HG02973 (cell line): ENCODE data around the gene GASK1A.

Source experiments
- ATAC-seq: cut with Tn5 transposase; IDR thresholded peaks from one replicate; pipeline ENCODE4 v1.9.1; 2021; ENCODE audit warnings: moderate library complexity; ENCODE audit not compliant: unreplicated experiment

Gene GASK1A

GRCh38 chr3:43012174-43012573 is 33.1 kb downstream of the GASK1A start:
- ATAC-seq = no peak

DNA sequence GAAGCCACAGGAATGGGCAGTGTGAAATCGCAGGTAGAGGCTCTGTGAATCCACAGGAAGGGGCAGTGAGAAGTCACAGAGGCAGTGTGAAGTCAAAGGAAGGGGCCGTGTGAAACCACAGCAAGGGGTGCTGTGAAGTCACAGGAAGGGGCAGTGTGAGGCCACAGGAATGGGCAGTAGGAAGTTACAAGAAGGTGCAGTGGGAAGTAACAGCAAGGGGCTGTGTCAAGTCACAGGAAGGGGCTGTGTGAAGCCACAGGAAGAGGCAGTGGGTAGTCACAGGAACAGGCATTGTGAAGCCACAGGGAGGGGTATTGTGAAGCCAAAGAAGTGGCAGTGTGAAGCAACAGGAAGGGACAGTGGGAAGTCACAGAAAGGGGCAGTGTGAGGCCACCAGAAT is 34.1 kb downstream of the GASK1A start:
- ATAC-seq = no peak

GRCh38 chr3:43013743-43014155 is 34.6 kb downstream of the GASK1A start:
- ATAC-seq = no peak

GRCh38 chr3:43014241-43014640 is 35.1 kb downstream of the GASK1A start:
- ATAC-seq = no peak

DNA sequence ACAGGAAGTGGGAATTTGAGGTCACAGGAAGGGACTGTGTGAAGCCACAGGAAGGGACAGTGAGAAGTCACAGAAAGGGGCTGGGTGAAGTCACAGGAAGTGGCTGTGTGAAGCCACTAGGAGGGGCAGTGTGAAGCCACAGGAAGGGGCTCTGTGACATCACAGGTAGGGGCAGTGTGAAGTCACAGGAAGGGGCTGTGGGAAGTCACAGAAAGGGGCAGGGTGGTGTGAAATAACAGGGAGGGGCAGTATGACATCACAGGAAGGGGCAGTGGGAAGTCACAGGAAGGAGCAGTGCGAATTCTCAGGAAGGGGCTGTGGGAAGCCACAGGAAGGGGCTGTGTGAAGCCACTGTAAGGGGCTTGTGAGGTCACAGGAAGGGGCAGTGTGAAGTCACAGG is 35.8 kb downstream of the GASK1A start:
- ATAC-seq = no peak

DNA sequence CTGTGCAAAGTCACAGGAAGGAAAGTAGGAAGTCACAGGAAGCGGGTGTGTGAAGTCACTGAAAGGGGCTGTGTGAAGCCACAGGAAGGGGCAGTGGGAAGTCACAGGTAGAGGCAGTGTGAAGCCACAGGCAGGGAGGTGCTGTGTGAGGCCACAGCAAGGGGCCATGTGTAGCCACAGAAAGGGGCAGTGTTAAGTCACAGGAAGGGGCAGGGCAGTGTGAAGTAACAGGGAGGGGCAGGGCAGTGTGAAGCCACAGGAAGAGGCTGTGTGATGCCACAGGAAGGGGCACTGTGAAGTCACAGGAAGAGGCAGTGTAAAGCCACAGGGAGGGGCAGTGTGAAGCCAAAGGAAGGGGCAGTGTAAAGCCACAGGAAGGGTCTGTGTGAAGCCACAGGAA is 36.5 kb downstream of the GASK1A start:
- no peak for ATAC-seq

DNA sequence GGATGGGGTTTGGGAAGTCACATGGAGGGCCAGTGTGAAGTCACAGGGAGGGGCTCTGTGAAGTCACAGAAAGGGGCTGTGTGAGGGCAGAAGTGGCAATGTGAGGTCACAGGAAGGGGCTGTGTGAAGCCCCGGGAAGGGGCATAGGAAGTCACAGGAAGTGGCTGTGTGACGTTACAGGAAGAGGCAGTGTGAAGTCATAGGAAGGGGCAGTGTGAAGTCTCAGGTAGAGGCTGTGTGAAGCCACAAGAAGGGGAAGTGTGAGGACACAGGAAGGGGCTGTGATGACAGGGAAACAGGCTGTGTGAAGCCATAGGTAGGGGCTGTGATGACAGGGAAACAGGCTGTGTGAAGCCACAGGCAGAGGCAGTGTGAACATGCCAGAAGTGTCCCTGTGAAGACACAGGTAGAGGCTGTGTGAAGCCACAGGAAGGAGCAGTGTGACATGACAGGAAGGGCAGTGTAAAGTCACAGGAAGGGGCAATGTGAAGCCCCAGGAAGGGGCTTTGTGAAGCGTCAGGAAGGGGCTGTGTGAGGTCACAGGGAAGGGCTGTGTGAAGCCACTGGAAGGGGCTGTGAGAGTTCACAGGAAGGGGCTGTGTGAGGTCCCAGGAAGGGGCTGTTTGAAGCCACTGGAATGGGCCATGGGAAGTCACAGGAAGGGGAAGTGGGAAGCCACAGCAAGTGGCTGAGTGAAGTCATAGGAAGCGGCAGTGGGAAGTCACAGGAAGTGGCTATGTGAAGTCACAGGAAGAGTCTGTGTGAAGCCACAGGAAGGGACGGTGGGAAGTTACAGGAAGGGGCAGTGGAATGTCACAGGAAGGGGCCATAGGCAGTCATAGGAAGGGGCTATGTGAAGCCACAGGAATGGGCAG is 37.1 kb downstream of the GASK1A start:
- no peak for ATAC-seq

DNA sequence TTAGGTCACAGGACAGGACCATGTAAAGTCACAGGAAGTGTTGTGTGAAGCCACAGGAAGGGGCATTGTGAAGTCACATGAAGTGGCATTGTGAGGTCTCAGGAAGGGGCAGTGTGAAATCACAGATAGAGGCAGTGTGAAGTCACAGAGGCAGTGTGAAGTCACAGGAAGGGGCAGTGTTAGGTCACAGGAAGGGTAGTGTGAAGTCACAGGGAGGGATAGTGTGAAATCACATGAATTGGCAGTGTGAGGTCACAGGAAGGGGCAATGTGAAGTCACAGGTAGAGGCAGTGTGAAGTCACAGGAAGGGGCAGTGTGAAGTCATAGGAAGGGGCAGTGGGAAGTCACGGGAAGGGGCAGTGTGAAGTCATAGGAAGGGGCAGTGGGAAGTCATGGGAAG is 37.9 kb downstream of the GASK1A start:
- no peak for ATAC-seq

DNA sequence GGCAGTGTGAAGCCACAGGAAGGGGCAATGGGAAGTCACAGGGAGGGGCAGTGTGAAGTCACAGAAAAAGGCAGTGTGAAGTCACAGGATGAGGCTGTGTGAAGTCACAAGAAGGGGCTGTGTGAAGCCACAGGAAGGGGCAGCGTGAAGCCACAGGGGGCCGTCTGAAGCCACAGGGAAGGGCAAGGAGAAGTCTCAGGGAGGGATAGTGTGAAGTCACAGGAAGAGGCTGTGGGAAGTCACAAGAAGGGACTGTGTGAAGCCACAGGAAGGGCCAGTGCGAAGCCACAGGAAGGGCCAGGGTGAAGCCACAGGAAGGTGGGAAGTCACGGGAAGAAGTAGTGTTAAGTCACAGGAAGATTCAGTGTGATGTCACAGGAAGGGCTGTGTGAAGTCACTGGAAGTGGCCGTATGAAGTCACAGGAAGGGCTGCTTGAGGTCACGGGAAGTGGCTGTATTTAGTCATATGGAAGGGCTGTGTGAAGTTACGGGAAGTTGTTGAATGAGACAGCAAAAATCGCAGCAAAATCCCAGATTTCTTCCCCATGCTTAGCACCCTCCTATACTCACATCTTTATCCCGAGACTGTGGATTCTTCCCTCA is 38.6 kb downstream of the GASK1A start:
- no peak for ATAC-seq

- no peak for ATAC-seq
Measured at GRCh38 chr3:43018246-43018645, 39.1 kb downstream of the GASK1A start.

GRCh38 chr3:43019006-43019809 is 40.1 kb downstream of the GASK1A start:
- no peak for ATAC-seq

GRCh38 chr3:43019826-43020225 is 40.7 kb downstream of the GASK1A start:
- no peak for ATAC-seq

- no peak for ATAC-seq
Measured at GRCh38 chr3:43021186-43021585, 42.1 kb downstream of the GASK1A start.

DNA sequence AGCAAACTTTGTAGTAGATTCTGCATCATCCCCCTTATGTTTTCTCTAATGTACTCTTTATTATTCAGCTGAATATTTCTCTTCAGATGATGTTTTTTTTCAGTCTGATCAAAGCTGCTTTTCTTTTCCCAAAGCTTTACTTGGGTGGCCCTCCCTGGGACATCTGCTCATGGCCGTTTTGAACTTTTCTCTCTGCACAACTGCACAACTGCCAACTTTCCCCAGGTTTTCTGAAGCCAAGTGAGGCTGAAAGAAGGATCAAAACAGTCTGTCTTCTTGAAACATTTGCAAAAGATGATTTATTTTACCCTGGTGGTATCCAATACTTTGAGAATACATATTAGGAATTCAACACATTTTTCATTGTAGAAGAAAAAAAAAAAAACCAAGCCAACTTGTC is 43.0 kb downstream of the GASK1A start:
- ATAC-seq = no peak

DNA sequence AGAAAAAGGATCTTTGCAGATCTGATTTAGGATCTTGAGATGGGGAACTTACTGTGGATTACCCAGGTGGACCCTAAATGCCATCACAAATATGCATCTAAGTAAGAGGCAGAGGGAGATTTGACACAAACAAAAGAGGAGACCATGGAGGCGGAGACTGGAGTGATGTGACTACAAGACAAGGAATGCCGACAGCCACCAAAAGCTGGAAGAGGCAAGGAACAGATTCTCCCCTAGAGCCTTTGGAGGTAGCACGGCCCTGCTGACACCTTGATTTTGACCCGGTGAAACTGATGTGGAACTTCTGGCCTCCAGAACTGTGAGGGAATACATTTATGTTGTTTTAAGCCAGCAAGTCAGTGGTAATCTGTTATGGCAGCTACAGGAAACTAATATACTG is 44.0 kb downstream of the GASK1A start:
- ATAC-seq = no peak

- no peak for ATAC-seq
Measured at GRCh38 chr3:43023746-43024145, 44.6 kb downstream of the GASK1A start.

DNA sequence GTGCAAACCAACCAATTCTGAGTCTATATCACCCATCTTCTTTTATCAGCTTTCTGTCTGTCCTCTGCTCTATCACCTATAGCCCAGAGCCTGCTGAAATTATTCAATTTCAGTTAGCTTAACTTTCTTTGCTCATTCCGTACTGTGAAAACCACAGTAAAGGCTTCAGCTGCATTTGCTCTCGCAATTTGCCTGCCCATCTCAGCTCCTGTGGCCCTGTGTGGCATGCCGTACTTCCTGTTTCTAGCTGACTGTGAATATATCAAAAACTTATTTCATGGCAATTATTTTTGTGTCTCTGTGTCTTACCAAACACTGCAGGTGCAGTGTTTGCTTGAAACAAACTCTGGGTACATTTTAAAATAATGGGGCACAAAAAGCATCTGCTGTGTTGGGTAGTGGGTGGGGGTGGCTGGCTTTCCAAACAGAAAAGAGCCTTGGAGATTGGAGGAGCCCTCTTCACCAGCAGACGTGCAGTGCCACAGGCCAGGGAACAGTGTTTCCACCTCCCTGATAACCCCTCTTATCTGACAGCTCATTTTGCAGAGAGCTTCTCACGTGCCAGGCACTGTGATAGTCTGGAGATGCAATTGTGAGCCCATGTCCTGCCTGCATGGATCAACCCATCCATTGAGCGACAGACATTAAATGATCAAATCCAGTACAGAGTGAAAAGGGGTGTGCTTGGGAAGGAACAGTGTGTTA is 45.2 kb downstream of the GASK1A start:
- no peak for ATAC-seq

GRCh38 chr3:43025423-43025822 is 46.3 kb downstream of the GASK1A start:
- ATAC-seq = no peak

DNA sequence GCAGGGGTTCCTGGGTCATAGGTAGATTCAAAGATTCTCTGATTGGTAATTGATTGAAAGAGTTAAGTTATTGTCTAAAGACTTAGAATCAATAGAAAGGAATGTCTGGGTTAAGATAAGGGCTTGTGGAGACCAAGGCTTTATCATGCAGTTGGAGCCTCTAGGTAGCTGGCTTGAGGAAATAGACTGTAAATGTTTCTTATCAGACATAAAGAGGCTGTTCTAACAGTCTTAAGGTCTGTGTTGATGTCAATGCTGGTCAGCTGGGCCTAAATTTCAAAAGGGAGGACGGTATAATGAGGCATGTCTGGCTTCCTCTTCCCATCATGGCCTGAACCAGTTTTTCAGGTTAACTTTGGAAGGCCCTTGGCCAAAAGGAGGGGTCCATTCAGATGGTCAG is 48.9 kb downstream of the GASK1A start:
- ATAC-seq = no peak

DNA sequence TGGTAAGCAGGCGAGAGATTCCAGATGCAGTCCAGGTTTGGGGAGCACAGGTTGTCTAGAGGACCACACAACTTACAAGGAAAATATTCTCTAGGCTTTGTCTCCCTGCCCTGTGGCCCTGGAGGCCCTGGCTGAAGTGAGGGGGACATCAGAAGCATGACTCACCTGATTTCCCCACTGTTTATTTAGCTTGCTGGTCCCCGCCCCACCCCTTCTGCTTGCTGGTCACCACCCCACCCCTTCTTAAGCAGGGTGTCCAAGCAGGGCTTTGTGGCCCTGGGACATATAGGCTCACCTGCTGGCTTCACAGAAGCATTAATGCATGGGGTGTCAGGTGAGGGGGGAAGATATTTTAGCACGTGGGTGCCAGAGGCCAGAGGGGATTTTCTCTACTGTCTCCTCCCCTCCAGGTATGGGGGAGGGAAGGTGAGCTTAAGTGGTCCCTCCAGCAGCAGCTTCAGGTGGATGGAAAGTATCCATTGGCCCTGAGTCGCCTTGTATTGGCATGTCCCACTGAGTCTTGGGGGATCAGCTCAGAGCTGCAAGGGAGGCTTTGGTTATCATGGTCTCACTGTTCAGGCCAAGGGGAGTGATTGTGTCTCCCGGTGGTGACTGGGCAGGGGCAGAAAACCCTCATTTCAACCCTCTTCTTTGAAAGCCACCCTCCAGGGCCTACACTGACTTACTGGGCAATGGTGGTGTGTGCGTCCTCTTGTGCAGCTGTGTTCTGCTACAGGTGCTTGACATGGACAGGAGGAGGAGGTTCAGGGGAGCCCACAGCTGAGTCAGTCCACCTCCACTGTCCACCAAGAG is 49.8 kb downstream of the GASK1A start:
- no peak for ATAC-seq
